Colonic mucosa (tissue), 4 donors: ENCODE measurements around the gene SKP1. TPM values are rescaled to one million over a fixed set of nuclear protein-coding genes. Genes with fewer than 3 reads are reported as not detected.

ENCODE experiments used
- DNase-seq: peaks from one replicate; pipeline ENCODE4 v3.0.0-alpha.2; 2020
- H3K27ac ChIP-seq: fragments of 200-600 bp; one replicate; pipeline ENCODE4 v1.8.0; 2021
- H3K27me3 ChIP-seq: fragments of 200-600 bp; one replicate; pipeline ENCODE4 v1.8.0; 2021
- H3K36me3 ChIP-seq: fragments of 200-600 bp; one replicate; pipeline ENCODE4 v1.8.0; 2021
- H3K4me1 ChIP-seq: fragments of 200-600 bp; one replicate; pipeline ENCODE4 v1.8.0; 2021; ENCODE audit warnings: mild to moderate bottlenecking
- H3K4me3 ChIP-seq: fragments of 200-600 bp; one replicate; pipeline ENCODE4 v1.8.0; 2021
- H3K9ac ChIP-seq, 2 donors: one replicate each; pipeline ENCODE4 v1.7.0; 2013; ENCODE audit warnings: control low read depth in 2 of 2, low read depth in 2 of 2, low read length in 2 of 2
- H3K9me3 ChIP-seq: fragments of 200-600 bp; one replicate; pipeline ENCODE4 v1.8.0; 2021
- intact Hi-C: fragments of 100-400 bp; cut with DNase I; formaldehyde crosslinking; loops from one replicate; pipeline ENCODE4 v1.14.1; 2022
- total RNA-seq, 2 donors: library from RNA; stranded (reverse); fragmentation: NEBNext Ultra II Directional in 1 of 2; extraction: Animal tissue kit (Norgen Biotek cat#: 25700) in 1 of 2; gene quantifications; one replicate each; pipeline ENCODE4 v1.2.1, GENCODE V29; 2021
- TF ChIP-seq, protein P1 (sequence below): fragments of 200-600 bp; IDR thresholded peaks from one replicate; pipeline ENCODE4 v1.8.0; 2022; ENCODE audit warnings: antibody characterized with exemption, mild to moderate bottlenecking
- donor health status: healthy.
- donor health status: DM: no; HTN: no; CAD: no.
- donor health status: DM: no; HTN: no; CAD: no.

Gene SKP1
- total RNA-seq, 2 donors from 2014 or later: 235 to 272 TPM

DNA sequence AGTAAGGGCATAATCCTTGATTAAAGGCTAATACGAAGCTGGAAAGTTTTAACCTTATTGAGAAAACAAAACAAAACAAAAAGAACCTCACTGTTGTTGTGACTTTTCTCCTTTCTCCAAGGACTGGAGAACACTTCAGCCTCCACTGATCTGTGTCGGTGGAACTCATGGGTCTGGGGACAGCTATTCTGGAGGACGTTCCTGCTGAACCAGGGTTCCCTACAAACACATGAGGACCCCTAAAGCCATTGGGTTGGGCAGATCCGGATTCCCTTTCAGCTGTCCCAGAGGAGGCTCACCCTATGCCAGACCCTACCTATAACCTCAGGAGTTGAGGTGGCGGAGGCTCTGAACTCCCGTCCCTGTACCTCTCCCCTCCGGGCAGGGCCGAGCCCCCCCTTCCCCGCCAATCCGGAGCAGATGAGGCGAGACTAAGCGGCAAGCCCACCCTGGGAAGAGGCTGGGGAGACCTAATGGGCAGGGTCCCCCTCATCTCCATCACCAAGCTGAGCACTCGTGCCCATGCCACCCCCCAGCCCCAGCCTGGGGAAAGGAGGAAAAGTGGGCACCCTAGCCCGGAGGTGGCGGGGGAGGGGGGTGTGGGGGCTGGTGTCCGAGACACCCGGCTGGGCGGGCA, 63.9 kb downstream of the SKP1 start:
- DNase-seq: no peak
- TF ChIP-seq, protein P1, sequence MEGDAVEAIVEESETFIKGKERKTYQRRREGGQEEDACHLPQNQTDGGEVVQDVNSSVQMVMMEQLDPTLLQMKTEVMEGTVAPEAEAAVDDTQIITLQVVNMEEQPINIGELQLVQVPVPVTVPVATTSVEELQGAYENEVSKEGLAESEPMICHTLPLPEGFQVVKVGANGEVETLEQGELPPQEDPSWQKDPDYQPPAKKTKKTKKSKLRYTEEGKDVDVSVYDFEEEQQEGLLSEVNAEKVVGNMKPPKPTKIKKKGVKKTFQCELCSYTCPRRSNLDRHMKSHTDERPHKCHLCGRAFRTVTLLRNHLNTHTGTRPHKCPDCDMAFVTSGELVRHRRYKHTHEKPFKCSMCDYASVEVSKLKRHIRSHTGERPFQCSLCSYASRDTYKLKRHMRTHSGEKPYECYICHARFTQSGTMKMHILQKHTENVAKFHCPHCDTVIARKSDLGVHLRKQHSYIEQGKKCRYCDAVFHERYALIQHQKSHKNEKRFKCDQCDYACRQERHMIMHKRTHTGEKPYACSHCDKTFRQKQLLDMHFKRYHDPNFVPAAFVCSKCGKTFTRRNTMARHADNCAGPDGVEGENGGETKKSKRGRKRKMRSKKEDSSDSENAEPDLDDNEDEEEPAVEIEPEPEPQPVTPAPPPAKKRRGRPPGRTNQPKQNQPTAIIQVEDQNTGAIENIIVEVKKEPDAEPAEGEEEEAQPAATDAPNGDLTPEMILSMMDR: no peak

DNA sequence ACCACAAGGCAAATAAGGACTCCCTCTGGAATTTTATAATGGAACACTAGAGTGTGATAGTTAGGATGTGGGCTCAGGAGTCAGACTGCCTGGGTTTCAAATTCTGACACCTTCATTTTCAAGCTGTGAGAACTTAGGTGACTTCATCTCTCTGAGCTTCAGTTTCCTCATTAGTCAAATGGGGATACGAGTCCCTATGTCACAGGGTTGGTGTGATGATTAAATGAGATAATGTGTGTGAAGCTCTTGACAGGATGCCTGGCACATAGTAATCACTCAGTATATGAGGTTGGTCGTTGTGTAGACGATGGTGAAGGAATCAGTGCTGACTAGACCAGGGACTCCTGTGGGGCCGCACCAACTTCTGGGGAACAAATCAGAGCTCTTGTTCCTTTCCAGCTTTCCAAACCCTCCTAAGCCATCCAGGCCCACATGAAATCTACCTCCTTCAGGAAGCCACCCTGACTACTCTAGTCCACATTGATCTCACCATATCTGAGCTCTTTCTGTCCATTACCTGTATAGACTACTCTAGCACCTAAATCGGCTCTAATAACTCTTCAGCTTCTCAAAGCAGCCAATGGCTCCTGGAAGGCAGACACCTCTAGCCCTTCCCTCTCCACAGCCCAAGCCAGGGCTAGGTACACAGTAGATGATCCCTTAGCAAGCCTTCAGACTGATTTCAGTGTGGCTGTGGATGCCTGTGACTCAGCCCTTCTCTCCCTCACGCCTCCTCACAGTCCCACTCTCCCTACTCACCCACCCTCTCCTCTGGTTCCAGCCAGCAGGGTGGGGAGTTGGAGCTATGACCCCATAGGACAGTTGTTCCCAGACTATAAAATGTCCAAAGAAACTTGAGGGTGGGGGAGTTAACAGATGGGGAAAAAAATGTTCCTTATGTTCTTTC, 64.8 kb downstream of the SKP1 start:
- TF ChIP-seq, protein P1: no peak
- no peak overlapping the region for H3K27ac ChIP-seq
- H3K4me3 ChIP-seq: no peak overlapping the region
- peaks cover 12% of the 10 kb centered on the region for H3K27me3 ChIP-seq
- no peaks in the 10 kb centered on the region for H3K36me3 ChIP-seq
- no peaks in the 10 kb centered on the region for H3K9me3 ChIP-seq
- no peaks in the 10 kb centered on the region for H3K4me1 ChIP-seq
- DNase-seq: no peak
- H3K9ac ChIP-seq: no peak overlapping the region
- intact Hi-C loops: no loop called here

More for the DNA sequence above, 63.9 kb downstream of the SKP1 start:
- H3K9me3 ChIP-seq: no peaks in the 10 kb centered on the region
- H3K9ac ChIP-seq: no peak overlapping the region
- H3K27me3 ChIP-seq: peaks cover 12% of the 10 kb centered on the region
- H3K4me3 ChIP-seq: no peak overlapping the region
- H3K36me3 ChIP-seq: no peaks in the 10 kb centered on the region
- intact Hi-C loops: no loop called here
- H3K4me1 ChIP-seq: no peaks in the 10 kb centered on the region
- no peak overlapping the region for H3K27ac ChIP-seq

DNA sequence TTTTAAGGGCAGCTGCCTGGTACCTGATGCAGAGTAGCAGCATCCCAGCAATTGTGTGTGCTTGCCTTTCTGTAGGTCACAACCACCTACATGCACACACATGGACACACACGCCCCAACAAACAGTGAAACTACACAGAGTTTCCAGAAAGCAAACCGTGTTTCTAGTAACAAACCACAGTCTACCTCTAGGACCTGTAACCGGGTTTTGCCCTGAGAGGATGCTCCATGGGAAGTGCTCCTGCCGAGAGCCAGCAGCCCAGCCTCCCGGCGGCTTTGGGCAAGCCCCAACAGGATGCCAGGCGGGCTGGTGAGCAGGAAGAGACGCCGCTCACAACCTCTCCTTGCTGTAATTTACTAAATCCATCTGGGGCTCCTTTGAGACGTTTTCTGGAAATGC, 66.4 kb downstream of the SKP1 start:
- peaks cover 12% of the 10 kb centered on the region for H3K27me3 ChIP-seq
- H3K4me3 ChIP-seq: no peak overlapping the region
- no peak overlapping the region for H3K9ac ChIP-seq
- no peak for DNase-seq
- H3K4me1 ChIP-seq: no peaks in the 10 kb centered on the region
- H3K9me3 ChIP-seq: no peaks in the 10 kb centered on the region
- TF ChIP-seq, protein P1: no peak
- intact Hi-C loops: no loop called here
- no peaks in the 10 kb centered on the region for H3K36me3 ChIP-seq
- H3K27ac ChIP-seq: no peak overlapping the region

DNA sequence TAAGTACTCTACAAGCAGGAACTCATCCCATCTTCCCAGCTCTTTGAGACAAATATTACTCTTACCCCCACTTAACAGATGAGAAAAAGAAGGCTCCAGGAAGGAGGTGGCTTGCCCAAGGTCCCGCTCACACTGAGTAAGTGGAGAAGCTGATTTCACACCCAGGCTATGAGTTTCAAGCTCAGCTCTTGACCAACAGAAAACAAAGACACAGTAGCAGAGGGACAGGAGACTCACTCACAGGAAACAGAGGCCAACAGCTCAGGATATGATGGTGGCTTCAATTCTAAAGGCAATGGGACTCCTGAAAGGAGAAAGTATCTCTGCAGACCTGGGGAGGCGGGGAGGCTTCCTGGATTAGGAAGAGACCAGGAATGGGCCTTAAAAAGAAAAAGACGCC, 69.0 kb downstream of the SKP1 start:
- intact Hi-C loops: no loop called here
- DNase-seq: no peak
- Histone ChIP-seq H3K27ac (no peak overlapping the region), H3K9me3 (no peaks in the 10 kb centered on the region), H3K4me1 (no peaks in the 10 kb centered on the region), H3K9ac (no peak overlapping the region), H3K27me3 (peaks cover under 1% of the 10 kb centered on the region), H3K4me3 (no peak overlapping the region), H3K36me3 (no peaks in the 10 kb centered on the region)
- TF ChIP-seq, protein P1: no peak

DNA sequence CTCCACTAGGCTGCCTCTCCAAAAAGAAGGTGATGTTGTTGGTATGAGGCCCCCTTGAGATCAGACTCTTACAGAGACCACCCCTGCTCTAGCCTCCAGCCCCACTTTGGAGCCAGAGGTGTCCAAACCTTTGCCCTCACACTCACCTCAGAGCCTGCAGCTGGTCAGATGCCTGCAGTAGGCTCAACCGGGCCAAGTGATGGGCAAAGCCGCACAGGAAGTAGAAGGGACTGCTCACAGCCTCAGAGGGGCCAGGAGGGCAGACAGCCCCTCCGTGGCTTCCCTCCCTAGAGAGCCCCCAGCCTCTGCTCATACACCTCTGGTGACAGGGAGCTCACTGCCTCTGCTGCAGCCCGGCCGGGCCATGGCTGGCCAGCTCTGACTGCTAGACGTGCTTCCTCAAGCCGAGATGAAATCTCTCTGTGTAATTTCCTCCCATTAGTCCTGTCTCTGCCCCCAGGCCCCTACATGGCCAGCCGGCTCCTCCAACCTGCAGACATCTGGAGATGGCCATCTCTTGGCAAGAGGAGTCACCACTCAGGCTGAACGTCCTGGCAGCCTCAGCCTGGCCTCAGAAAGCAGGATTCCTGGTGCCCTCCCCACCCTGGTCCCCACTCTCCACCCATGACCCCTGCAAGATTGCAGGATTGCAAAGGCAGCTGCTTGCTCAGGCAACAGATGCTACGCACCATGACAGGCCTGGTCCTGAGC, 69.6 kb downstream of the SKP1 start:
- Histone ChIP-seq H3K4me3 (no peak overlapping the region), H3K27ac (no peak overlapping the region), H3K36me3 (no peaks in the 10 kb centered on the region), H3K27me3 (no peaks in the 10 kb centered on the region), H3K9ac (no peak overlapping the region), H3K4me1 (no peaks in the 10 kb centered on the region), H3K9me3 (no peaks in the 10 kb centered on the region)
- no peak for DNase-seq
- intact Hi-C loops: no loop called here
- TF ChIP-seq, protein P1: no peak
